Measurements from ENCODE around the gene MARCHF10. TPM values are rescaled to one million over a fixed set of nuclear protein-coding genes. Genes with fewer than 3 reads are reported as not detected.
"Not testable (repeated sequence)": the region's sequence is repeated elsewhere in the genome, so short reads cannot be mapped to it uniquely, and the experiment has no call there.

Gene MARCHF10
- total RNA-seq, 1 donor from 2014 or later, result 5.1 TPM

- Histone ChIP-seq H3K4me1 (peaks cover 28% of the 10 kb centered on the region), H3K36me3 (no peaks in the 10 kb centered on the region), H3K9me3 (no peaks in the 10 kb centered on the region), H3K27me3 (ENCODE audit: low read depth) (no peaks in the 10 kb centered on the region), H3K4me3 (no peak overlapping the region), H3K27ac (no peak overlapping the region)
- intact Hi-C loops (cut with DNase I), result loop anchor here (10.0 kb wide), 1 partner anchor 284 kb away; no protein-coding TSS in a partner anchor
- TF ChIP-seq, protein P1, sequence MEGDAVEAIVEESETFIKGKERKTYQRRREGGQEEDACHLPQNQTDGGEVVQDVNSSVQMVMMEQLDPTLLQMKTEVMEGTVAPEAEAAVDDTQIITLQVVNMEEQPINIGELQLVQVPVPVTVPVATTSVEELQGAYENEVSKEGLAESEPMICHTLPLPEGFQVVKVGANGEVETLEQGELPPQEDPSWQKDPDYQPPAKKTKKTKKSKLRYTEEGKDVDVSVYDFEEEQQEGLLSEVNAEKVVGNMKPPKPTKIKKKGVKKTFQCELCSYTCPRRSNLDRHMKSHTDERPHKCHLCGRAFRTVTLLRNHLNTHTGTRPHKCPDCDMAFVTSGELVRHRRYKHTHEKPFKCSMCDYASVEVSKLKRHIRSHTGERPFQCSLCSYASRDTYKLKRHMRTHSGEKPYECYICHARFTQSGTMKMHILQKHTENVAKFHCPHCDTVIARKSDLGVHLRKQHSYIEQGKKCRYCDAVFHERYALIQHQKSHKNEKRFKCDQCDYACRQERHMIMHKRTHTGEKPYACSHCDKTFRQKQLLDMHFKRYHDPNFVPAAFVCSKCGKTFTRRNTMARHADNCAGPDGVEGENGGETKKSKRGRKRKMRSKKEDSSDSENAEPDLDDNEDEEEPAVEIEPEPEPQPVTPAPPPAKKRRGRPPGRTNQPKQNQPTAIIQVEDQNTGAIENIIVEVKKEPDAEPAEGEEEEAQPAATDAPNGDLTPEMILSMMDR (IDR thresholded peaks at IDR 0.05), result no peak
- no peak for ATAC-seq
- peak; percentile 10 for DNase-seq
Measured at GRCh38 chr17:62700964-62701705, 107.0 kb downstream of the MARCHF10 start.

- H3K27ac ChIP-seq; H3K36me3 ChIP-seq; H3K27me3 ChIP-seq (ENCODE audit: low read depth); H3K4me3 ChIP-seq; H3K9me3 ChIP-seq; intact Hi-C loops (cut with DNase I); ATAC-seq: not testable (repeated sequence)
- DNase-seq, result peak; percentile 12
- H3K4me1 ChIP-seq, result peaks cover 12% of the 10 kb centered on the region
Measured at GRCh38 chr17:62698459-62698858, 109.7 kb downstream of the MARCHF10 start.

GRCh38 chr17:62696726-62697490, 111.2 kb downstream of the MARCHF10 start:
- TF ChIP-seq, protein P1 (IDR thresholded peaks at IDR 0.05), result no peak
- Histone ChIP-seq H3K27ac (no peak overlapping the region), H3K4me3 (no peak overlapping the region), H3K9me3 (no peaks in the 10 kb centered on the region), H3K36me3 (peaks cover 4% of the 10 kb centered on the region), H3K4me1 (peaks cover 6% of the 10 kb centered on the region), H3K27me3 (ENCODE audit: low read depth) (no peaks in the 10 kb centered on the region)
- intact Hi-C loops (cut with DNase I), result no loop called here
- peak; percentile 33 for DNase-seq
- ATAC-seq, result no peak

DNA sequence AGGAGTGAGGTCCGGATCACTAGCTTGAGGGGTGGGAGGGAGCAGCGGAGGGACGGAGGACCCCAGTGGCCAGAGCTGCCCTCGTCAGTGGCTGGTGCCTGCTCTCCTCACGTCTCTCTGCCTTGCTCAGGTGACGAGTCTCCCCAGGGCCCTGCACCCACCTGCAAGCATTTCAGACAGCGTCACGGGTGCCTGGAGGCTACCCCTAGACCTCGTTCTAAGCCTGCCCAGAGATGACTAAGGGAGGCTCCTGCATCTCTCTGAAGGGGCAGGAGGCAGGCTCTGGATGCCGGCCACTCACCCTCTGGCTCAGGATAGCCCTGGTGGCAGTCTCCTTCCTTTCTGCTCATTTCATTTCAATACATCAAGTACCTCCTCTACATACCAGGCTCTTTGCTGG, 111.9 kb downstream of the MARCHF10 start:
- ATAC-seq, result no peak
- peaks cover 7% of the 10 kb centered on the region for H3K36me3 ChIP-seq
- intact Hi-C loops (cut with DNase I), result no loop called here
- H3K4me3 ChIP-seq, result no peak overlapping the region
- H3K9me3 ChIP-seq, result no peaks in the 10 kb centered on the region
- TF ChIP-seq, protein P1 (IDR thresholded peaks at IDR 0.05), result no peak
- peak; percentile 42 for DNase-seq
- H3K4me1 ChIP-seq, result peaks cover 6% of the 10 kb centered on the region
- H3K27me3 ChIP-seq (ENCODE audit: low read depth), result no peaks in the 10 kb centered on the region
- H3K27ac ChIP-seq, result no peak overlapping the region

DNA sequence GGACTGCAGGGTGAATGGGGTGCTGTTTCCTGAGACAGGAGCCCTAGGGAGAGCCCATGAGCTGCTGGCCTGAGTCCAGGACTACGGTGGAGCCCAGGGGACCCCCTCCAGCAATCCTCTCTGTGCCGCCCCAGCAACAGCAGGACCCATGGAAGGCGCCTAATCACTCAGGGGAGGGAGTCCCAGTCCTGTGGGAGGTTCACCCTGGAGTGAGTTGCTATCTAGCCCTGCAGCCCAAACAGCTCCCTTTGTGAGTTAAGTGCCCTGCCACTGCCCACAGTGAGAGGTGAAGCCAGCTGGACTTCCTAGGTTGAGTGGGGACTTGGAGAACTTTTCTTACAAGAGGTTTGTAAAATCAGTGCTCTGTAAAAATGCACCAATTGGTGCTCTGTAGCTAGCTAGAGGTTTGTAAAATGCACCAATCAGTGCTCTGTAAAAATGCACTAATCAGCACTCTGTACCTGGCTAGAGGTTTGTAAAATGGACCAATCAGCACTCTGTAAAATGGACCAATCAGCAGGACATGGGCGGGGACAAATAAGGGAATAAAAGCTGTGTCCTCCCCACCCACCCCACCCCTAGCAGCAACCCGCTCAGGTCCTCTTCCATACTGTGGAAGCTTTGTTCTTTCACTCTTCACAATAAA, 112.9 kb downstream of the MARCHF10 start:
- DNase-seq; ATAC-seq; H3K4me3 ChIP-seq; H3K9me3 ChIP-seq; H3K27me3 ChIP-seq (ENCODE audit: low read depth); H3K4me1 ChIP-seq; intact Hi-C loops (cut with DNase I); H3K27ac ChIP-seq: not testable (repeated sequence)
- peaks cover 16% of the 10 kb centered on the region for H3K36me3 ChIP-seq

DNA sequence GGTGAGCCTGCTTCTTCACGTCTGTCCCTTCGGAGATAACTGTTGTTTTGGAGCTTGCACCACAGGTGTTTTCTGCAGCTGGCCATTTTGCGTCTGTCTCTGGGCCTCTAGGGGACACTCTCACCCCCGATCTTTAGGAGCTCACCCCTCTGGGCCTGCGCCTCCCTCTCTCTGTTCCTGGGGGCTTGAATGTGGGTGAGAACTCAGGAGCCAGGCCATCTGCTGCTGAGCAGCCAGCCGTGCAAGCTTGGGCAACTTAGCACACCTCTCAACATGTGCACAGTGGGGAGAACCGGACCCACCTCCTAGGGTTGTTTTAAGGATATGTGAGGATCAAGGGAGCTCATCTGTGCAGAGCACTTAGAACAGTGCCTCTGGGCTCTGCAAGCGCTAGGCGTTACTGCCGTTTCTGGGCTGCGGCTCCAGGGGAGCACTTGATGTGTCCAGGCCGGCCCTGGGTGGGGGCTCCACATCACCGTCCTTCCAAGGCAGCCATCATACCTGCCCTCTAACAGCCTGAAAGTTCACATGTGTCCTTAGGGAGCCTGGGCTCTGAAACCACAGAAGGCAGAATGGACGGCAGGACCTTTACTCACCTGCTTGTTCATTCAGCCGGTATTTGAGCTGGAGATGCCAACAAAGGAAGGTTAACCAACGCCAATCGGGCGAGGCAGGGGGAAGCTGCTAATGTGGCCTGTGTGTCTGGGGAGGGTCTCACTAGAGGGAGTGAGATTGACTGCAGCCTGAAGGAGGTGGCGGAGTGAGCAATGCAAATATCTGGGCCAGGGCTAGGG, 114.3 kb downstream of the MARCHF10 start:
- Histone ChIP-seq H3K4me1 (peaks cover 6% of the 10 kb centered on the region), H3K27ac (no peak overlapping the region), H3K36me3 (peaks cover 24% of the 10 kb centered on the region), H3K4me3 (no peak overlapping the region), H3K9me3 (no peaks in the 10 kb centered on the region), H3K27me3 (ENCODE audit: low read depth) (no peaks in the 10 kb centered on the region)
- TF ChIP-seq, protein P1 (IDR thresholded peaks at IDR 0.05), result no peak
- intact Hi-C loops (cut with DNase I), result no loop called here
- ATAC-seq (no peak), DNase-seq (no peak)
